HUES64 (cell line): ENCODE data around the gene GPR52.

ENCODE experiments used
- H3K27ac ChIP-seq: 2 replicates; pipeline ENCODE4 v1.7.0; 2013; ENCODE audit warnings: low read depth, low read length, inconsistent platforms
- H3K27me3 ChIP-seq: 2 replicates; pipeline ENCODE4 v1.6.1; 2013; ENCODE audit warnings: mild to moderate bottlenecking, low read length; ENCODE audit not compliant: insufficient read depth
- H3K36me3 ChIP-seq: 2 replicates; pipeline ENCODE4 v1.6.1; 2013; ENCODE audit warnings: mild to moderate bottlenecking, low read length; ENCODE audit not compliant: insufficient read depth
- H3K4me1 ChIP-seq: 2 replicates; pipeline ENCODE4 v1.6.1; 2013; ENCODE audit warnings: mild to moderate bottlenecking, low read length, moderate library complexity; ENCODE audit not compliant: insufficient read depth
- H3K4me3 ChIP-seq: 2 replicates; pipeline ENCODE4 v1.5.1; 2013; ENCODE audit warnings: mild to moderate bottlenecking, low read length, moderate library complexity
- H3K9ac ChIP-seq: 2 replicates; pipeline ENCODE4 v1.6.1; 2013; ENCODE audit warnings: mild to moderate bottlenecking, low read depth, low read length
- H3K9me3 ChIP-seq: 2 replicates; pipeline ENCODE4 v1.6.1; 2013; ENCODE audit warnings: low read depth, low read length; ENCODE audit not compliant: insufficient read depth
- WGBS: fragments of 150-250, 120-280 bp; methylation state at CpG from one replicate; pipeline ENCODE4 v1.1.7; 2013; ENCODE audit warnings: missing lambda C conversion rate; 5-methylcytosine and 5-hydroxymethylcytosine counted together

GPR52 gene

GRCh38 chr1:174466607-174467006 is 18.8 kb downstream of the GPR52 start:
- Histone ChIP-seq H3K9ac (no peak overlapping the region), H3K9me3 (no peaks in the 10 kb centered on the region), H3K27ac (no peak overlapping the region), H3K4me1 (no peaks in the 10 kb centered on the region), H3K27me3 (no peaks in the 10 kb centered on the region), H3K36me3 (no peaks in the 10 kb centered on the region), H3K4me3 (no peak overlapping the region)
- 87% methylated on average over 7 of the region's 8 CpGs for WGBS

- H3K9ac ChIP-seq = no peak overlapping the region
- no peaks in the 10 kb centered on the region for H3K36me3 ChIP-seq
- no peaks in the 10 kb centered on the region for H3K4me1 ChIP-seq
- H3K4me3 ChIP-seq = no peak overlapping the region
- H3K27ac ChIP-seq = no peak overlapping the region
- WGBS = 87% methylated on average over 2 of the region's 2 CpGs
- no peaks in the 10 kb centered on the region for H3K9me3 ChIP-seq
- H3K27me3 ChIP-seq = no peaks in the 10 kb centered on the region
Measured at GRCh38 chr1:174469052-174469451, 21.3 kb downstream of the GPR52 start.

GRCh38 chr1:174469687-174470086 is 21.9 kb downstream of the GPR52 start:
- Histone ChIP-seq H3K9ac (no peak overlapping the region), H3K4me1 (no peaks in the 10 kb centered on the region), H3K36me3 (no peaks in the 10 kb centered on the region), H3K27ac (no peak overlapping the region), H3K27me3 (no peaks in the 10 kb centered on the region), H3K4me3 (no peak overlapping the region), H3K9me3 (no peaks in the 10 kb centered on the region)
- 71% methylated on average over 1 of the region's 1 CpG for WGBS

- WGBS = 92% methylated on average over 1 of the region's 1 CpG
- no peak overlapping the region for H3K4me3 ChIP-seq
Measured at GRCh38 chr1:174479281-174479680, 31.5 kb downstream of the GPR52 start.

GRCh38 chr1:174480324-174480723 is 32.6 kb downstream of the GPR52 start:
- WGBS = 100% methylated on average over 1 of the region's 1 CpG

More at GRCh38 chr1:174479281-174479680, 31.5 kb downstream of the GPR52 start:
- Histone ChIP-seq H3K27ac (no peak overlapping the region), H3K36me3 (no peaks in the 10 kb centered on the region), H3K9ac (no peak overlapping the region), H3K4me1 (no peaks in the 10 kb centered on the region), H3K27me3 (no peaks in the 10 kb centered on the region), H3K9me3 (no peaks in the 10 kb centered on the region)

GRCh38 chr1:174491606-174492005 is 43.8 kb downstream of the GPR52 start:
- H3K4me3 ChIP-seq = no peak overlapping the region
- WGBS = 94% methylated on average over 2 of the region's 2 CpGs
- H3K27ac ChIP-seq = no peak overlapping the region
- H3K4me1 ChIP-seq = no peaks in the 10 kb centered on the region
- H3K27me3 ChIP-seq = no peaks in the 10 kb centered on the region
- no peaks in the 10 kb centered on the region for H3K36me3 ChIP-seq
- H3K9me3 ChIP-seq = no peaks in the 10 kb centered on the region
- no peak overlapping the region for H3K9ac ChIP-seq

More at GRCh38 chr1:174480324-174480723, 32.6 kb downstream of the GPR52 start:
- Histone ChIP-seq H3K36me3 (no peaks in the 10 kb centered on the region), H3K9ac (no peak overlapping the region), H3K4me3 (no peak overlapping the region), H3K27ac (no peak overlapping the region), H3K4me1 (no peaks in the 10 kb centered on the region), H3K27me3 (no peaks in the 10 kb centered on the region), H3K9me3 (no peaks in the 10 kb centered on the region)

- no peak overlapping the region for H3K27ac ChIP-seq
- no peaks in the 10 kb centered on the region for H3K9me3 ChIP-seq
- peaks cover 4% of the 10 kb centered on the region; the same call in 1 of the 2 replicates for H3K4me1 ChIP-seq
- no peaks in the 10 kb centered on the region for H3K36me3 ChIP-seq
- H3K9ac ChIP-seq = no peak overlapping the region
- no peak overlapping the region for H3K4me3 ChIP-seq
- no peaks in the 10 kb centered on the region for H3K27me3 ChIP-seq
Measured at GRCh38 chr1:174497478-174497877, 49.7 kb downstream of the GPR52 start.
